ENCODE results near the gene VTI1A.

- TF ChIP-seq POLR2A (IDR thresholded peaks at IDR 0.05; ENCODE audit: low read length) = no peak
- no peak for TF ChIP-seq GATA1 (IDR thresholded peaks at IDR 0.05; ENCODE audit: low read depth, low read length)
These were observed 78.2 kb downstream of the VTI1A start for GRCh38 chr10:112525200-112525599.

All from erythroblast (primary cell).